ENCODE results near the gene ZNF280A. TPM values are rescaled to one million over a fixed set of nuclear protein-coding genes. Genes with fewer than 3 reads are reported as not detected.

ZNF280A gene
- polyA plus RNA-seq, 1 donor from 2014 or later: not detected

GRCh38 chr22:22553141-22553540 is 33.1 kb upstream of the ZNF280A start:
- Histone ChIP-seq H3K9me3 (ENCODE audit: low read length) (no peaks in the 10 kb centered on the region), H3K4me2 (ENCODE audit: low read length) (no peak overlapping the region), H2AFZ (ENCODE audit: low read depth, low read length) (no peak overlapping the region), H3K4me3 (ENCODE audit: low read length) (no peak overlapping the region), H3K36me3 (ENCODE audit: insufficient read depth, low read length) (no peaks in the 10 kb centered on the region), H3F3A (ENCODE audit: insufficient read depth, low read length, poor library complexity, severe bottlenecking) (no peaks in the 10 kb centered on the region), H3K9me2 (ENCODE audit: insufficient read depth, low read length) (no peaks in the 10 kb centered on the region), H3K27ac (ENCODE audit: low read length) (no peak overlapping the region), H3K27me3 (ENCODE audit: insufficient read depth, low read depth, low read length) (no peaks in the 10 kb centered on the region), H4K20me1 (ENCODE audit: insufficient read depth) (no peaks in the 10 kb centered on the region), H3K9ac (ENCODE audit: low read length) (no peak overlapping the region), H3K79me2 (replicated peaks; ENCODE audit: insufficient read depth, low read length) (no peaks in the 10 kb centered on the region)
- TF ChIP-seq EP300 (conservative IDR thresholded peaks at IDR 0.05; ENCODE audit: poor library complexity, severe bottlenecking) (no peak), SMC3 (conservative IDR thresholded peaks at IDR 0.05; ENCODE audit: poor library complexity) (no peak), RAD21 (conservative IDR thresholded peaks at IDR 0.05) (no peak), CTCF (IDR thresholded peaks at IDR 0.05; ENCODE audit: poor library complexity, severe bottlenecking) (no peak), POLR2AphosphoS5 (IDR thresholded peaks at IDR 0.05) (no peak), MXI1 (conservative IDR thresholded peaks at IDR 0.05; ENCODE audit: poor library complexity, severe bottlenecking) (no peak), TAF1 (IDR thresholded peaks at IDR 0.05; ENCODE audit: low read depth) (no peak), EZH2 (IDR thresholded peaks at IDR 0.05; ENCODE audit: borderline replicate concordance, insufficient read depth, low read length, poor library complexity, severe bottlenecking) (no peak), REST (IDR thresholded peaks at IDR 0.05; ENCODE audit: borderline replicate concordance) (no peak)

GRCh38 chr22:22552630-22553029 is 32.6 kb upstream of the ZNF280A start:
- Histone ChIP-seq H3K27me3 (ENCODE audit: insufficient read depth, low read depth, low read length) (no peaks in the 10 kb centered on the region), H3K9me2 (ENCODE audit: insufficient read depth, low read length) (no peaks in the 10 kb centered on the region), H4K20me1 (ENCODE audit: insufficient read depth) (no peaks in the 10 kb centered on the region), H3K4me2 (ENCODE audit: low read length) (no peak overlapping the region), H3K9ac (ENCODE audit: low read length) (no peak overlapping the region), H3K4me3 (ENCODE audit: low read length) (no peak overlapping the region), H3F3A (ENCODE audit: insufficient read depth, low read length, poor library complexity, severe bottlenecking) (no peaks in the 10 kb centered on the region), H3K9me3 (ENCODE audit: low read length) (no peaks in the 10 kb centered on the region), H3K79me2 (replicated peaks; ENCODE audit: insufficient read depth, low read length) (no peaks in the 10 kb centered on the region), H3K27ac (ENCODE audit: low read length) (no peak overlapping the region), H3K36me3 (ENCODE audit: insufficient read depth, low read length) (no peaks in the 10 kb centered on the region), H2AFZ (ENCODE audit: low read depth, low read length) (no peak overlapping the region)
- no peak for TF ChIP-seq POLR2AphosphoS5 (IDR thresholded peaks at IDR 0.05)
